Activated CD4-positive, alpha-beta T cell treated with anti-CD3 and anti-CD28 coated beads, Interleukin-2, amount 10 ng/mL, durations not matched to agents 7 days and 5 days (primary cell): ENCODE measurements around the gene ADRA2B. TPM values are rescaled to one million over a fixed set of nuclear protein-coding genes. Genes with fewer than 3 reads are reported as not detected.
A peak's percentile ranks its signal among the peaks of the same experiment; 100 is the strongest.

Experiments used
- CTCF ChIA-PET: fragments of 350-600 bp; sonication (Branson Sonifier 250); formaldehyde crosslinking; loops from one replicate; lab custom pipeline; 2021; ENCODE audit warnings: antibody characterized with exemption; lab: Charles Lee
- POLR2A ChIA-PET: fragments of 350-600 bp; sonication (Branson Sonifier 250); formaldehyde crosslinking; loops from one replicate; lab custom pipeline; 2021; ENCODE audit warnings: antibody characterized with exemption; lab: Charles Lee
- DNase-seq: peaks from one replicate; pipeline ENCODE4 v3.0.0-alpha.2; 2020
- H3K27ac Mint-ChIP-seq: one replicate; pipeline ENCODE4 v1.8.0; 2021; ENCODE audit warnings: mild to moderate bottlenecking, moderate library complexity, mixed read lengths
- H3K27me3 Mint-ChIP-seq: one replicate; pipeline ENCODE4 v1.8.0; 2021; ENCODE audit warnings: mixed read lengths
- H3K36me3 Mint-ChIP-seq: one replicate; pipeline ENCODE4 v1.8.0; 2021; ENCODE audit warnings: low read depth, mixed read lengths
- H3K4me1 Mint-ChIP-seq: one replicate; pipeline ENCODE4 v1.8.0; 2021; ENCODE audit warnings: mixed read lengths
- H3K4me3 Mint-ChIP-seq: one replicate; pipeline ENCODE4 v1.8.0; 2021; ENCODE audit warnings: mild to moderate bottlenecking, moderate library complexity, mixed read lengths
- H3K9me3 Mint-ChIP-seq: one replicate; pipeline ENCODE4 v1.8.0; 2021; ENCODE audit warnings: mixed read lengths
- total RNA-seq, 2 experiments: library from RNA; stranded (reverse); gene quantifications; one replicate each; pipeline ENCODE4 v1.2.3, GENCODE V29; 2021

The ADRA2B gene
- total RNA-seq, 2 experiments from 2014 or later, result 0.06 TPM; not detected in 1

DNA sequence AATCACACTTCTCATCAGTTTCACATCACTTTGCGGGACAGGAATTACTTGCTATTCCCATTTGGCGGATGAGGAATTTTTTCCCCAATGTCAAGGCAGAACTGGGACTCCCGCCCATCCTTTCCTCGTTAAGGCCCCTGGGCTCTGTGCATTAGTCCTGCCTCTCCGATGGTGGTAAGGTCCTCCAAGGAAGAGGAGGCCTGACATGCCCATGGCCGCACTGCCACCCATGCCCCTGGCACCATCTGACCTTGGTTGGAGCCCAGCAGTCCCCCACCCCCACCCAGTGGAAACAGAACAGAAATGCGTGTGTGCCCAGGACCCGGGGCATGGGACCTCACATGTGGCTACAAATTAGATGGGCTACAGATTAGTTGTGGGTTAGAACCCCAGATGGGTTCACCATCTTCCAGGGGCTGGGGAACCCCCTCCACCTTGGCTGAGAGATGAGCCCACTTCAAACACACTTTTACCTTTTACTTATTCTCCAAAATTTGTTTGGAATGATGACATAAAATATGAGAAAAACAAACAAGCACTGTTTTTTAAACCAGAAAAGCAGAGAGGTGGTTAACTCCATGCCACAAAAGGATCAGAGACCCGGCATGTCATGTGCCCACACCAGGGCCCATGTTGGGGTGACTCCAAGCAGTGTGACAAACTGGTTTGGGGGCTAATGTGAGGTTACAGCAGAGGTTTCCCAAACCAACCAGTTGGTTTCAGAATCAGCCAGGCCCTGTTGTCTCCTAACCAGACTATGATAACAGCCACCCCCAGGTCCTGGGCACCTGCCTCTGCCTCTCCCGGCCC lies 39.8 kb upstream of the ADRA2B start:
- no peaks in the 10 kb centered on the region for H3K27me3 Mint-ChIP-seq
- POLR2A ChIA-PET, result no interaction called here
- peaks cover 5% of the 10 kb centered on the region for H3K9me3 Mint-ChIP-seq
- H3K36me3 Mint-ChIP-seq, result peaks cover 5% of the 10 kb centered on the region
- CTCF ChIA-PET, result interaction anchor here (0.7 to 1.3 kb wide), 4 partner anchors 10 to 39 kb away, joined by 3 to 6 read pairs (median 4); no protein-coding TSS in a partner anchor
- H3K27ac Mint-ChIP-seq, result peak overlapping the region; percentile 84
- peak; percentile 43 for DNase-seq
- peaks cover 75% of the 10 kb centered on the region for H3K4me1 Mint-ChIP-seq
- H3K4me3 Mint-ChIP-seq, result no peak overlapping the region

DNA sequence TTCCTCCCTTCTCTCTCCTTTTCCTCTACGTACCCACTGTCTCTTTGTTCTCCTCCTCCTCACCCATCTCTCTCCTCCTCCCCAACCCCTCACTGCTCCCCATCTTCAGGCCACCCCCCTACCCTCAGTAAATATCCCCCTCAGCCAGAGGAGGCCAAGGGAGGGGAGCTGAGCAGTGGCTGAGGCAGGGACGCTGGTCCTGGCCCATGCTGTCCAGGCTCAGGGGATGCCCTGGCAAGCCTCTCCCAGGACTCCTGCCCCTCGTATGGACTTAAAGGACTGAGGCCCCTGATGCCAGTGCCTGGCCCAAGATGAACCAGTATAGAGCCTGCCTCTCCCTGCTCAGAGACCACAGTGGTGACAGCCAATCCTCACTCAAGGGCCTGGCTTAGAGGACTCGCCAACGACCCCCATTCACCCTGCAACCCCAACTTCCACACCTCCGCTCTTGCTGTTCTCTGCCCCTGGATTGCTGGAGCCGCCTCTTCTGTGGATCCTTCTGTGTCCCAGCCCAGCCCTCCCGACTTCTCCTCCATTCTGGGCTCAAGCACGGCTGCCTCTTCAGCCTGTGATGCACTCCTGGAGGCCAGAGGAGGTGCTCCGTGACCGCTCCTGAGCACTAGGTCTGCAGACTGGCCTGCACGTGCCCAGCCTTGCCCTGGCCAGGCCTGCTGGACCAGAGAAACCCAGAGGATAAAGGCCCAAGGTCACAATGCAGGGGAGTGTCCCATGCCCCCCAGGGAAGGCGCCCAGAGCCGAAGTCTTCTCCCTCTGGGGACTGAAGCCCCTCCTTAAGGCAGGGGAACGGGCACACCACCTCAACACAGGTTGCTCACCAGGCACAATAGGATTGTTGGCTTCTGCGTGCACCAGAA lies 38.4 kb upstream of the ADRA2B start:
- Mint-ChIP-seq H3K9me3 (no peaks in the 10 kb centered on the region), H3K27me3 (no peaks in the 10 kb centered on the region), H3K36me3 (peaks cover under 1% of the 10 kb centered on the region), H3K4me1 (peaks cover 75% of the 10 kb centered on the region), H3K4me3 (no peak overlapping the region), H3K27ac (peak overlapping the region; percentile 64)
- no peak for DNase-seq
- POLR2A ChIA-PET, result no interaction called here
- CTCF ChIA-PET, result interaction anchor here (1.0 to 1.7 kb wide), 2 partner anchors 16 to 20 kb away, joined by 6 to 8 read pairs; partner anchors contain the start of gene ASTL

DNA sequence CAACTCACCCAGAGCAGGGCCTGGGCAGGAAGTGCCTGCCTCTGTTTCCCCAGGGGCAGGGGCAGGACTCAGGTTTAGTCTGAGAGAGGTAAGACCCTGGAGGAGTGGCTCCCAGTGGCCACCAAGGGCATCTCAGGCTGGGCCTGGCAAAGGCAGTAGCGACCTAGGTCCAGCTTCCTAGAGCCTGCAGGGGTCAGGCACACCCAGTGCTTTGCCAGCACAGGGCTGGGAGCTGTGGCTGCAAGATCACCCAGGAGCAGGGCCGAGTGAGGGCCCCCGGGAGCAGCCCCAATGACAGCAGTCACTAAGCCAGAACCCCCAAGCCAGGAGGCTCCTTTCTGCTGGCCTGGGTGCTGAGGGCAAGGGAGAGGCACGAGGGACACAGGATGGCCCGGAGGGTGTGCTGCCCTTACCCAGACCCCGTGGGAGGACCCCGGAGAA lies 37.6 kb upstream of the ADRA2B start:
- ChIA-PET POLR2A (no interaction called here), CTCF (interaction anchor here (1.7 to 4.1 kb wide), 2 partner anchors 16 to 20 kb away, joined by 8 to 17 read pairs; partner anchors contain the start of gene ASTL)
- no peaks in the 10 kb centered on the region for H3K36me3 Mint-ChIP-seq
- H3K4me1 Mint-ChIP-seq, result peaks cover 72% of the 10 kb centered on the region
- H3K27me3 Mint-ChIP-seq, result no peaks in the 10 kb centered on the region
- no peak overlapping the region for H3K27ac Mint-ChIP-seq
- no peak overlapping the region for H3K4me3 Mint-ChIP-seq
- H3K9me3 Mint-ChIP-seq, result no peaks in the 10 kb centered on the region
- DNase-seq, result no peak

DNA sequence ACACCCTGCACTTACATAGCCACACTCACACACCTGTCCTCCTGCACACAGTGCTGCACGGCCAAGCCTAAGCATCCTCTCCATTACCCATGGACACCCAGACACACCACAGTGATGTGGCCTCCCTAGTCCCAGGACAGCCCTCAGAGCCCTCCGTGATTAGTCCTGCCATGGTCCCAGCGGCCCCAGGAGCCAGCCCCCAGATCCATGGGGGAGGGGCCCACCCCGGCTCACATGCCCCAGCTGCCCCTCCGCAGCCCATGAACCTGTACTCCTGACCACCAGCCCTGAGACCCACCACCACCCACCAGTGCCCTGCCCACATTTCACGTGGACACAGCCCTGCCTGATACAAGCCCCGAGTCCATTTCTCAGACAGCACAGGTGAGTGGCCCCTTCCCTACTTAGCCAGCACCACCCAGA lies 36.9 kb upstream of the ADRA2B start:
- no peaks in the 10 kb centered on the region for H3K9me3 Mint-ChIP-seq
- no peaks in the 10 kb centered on the region for H3K27me3 Mint-ChIP-seq
- peaks cover 72% of the 10 kb centered on the region for H3K4me1 Mint-ChIP-seq
- DNase-seq, result no peak
- peak overlapping the region; percentile 16 for H3K27ac Mint-ChIP-seq
- no peaks in the 10 kb centered on the region for H3K36me3 Mint-ChIP-seq
- no peak overlapping the region for H3K4me3 Mint-ChIP-seq
- POLR2A ChIA-PET, result no interaction called here
- CTCF ChIA-PET, result interaction anchor here (1.7 to 4.1 kb wide), 2 partner anchors 15 to 21 kb away, joined by 8 to 17 read pairs; partner anchors contain the start of gene ASTL

DNA sequence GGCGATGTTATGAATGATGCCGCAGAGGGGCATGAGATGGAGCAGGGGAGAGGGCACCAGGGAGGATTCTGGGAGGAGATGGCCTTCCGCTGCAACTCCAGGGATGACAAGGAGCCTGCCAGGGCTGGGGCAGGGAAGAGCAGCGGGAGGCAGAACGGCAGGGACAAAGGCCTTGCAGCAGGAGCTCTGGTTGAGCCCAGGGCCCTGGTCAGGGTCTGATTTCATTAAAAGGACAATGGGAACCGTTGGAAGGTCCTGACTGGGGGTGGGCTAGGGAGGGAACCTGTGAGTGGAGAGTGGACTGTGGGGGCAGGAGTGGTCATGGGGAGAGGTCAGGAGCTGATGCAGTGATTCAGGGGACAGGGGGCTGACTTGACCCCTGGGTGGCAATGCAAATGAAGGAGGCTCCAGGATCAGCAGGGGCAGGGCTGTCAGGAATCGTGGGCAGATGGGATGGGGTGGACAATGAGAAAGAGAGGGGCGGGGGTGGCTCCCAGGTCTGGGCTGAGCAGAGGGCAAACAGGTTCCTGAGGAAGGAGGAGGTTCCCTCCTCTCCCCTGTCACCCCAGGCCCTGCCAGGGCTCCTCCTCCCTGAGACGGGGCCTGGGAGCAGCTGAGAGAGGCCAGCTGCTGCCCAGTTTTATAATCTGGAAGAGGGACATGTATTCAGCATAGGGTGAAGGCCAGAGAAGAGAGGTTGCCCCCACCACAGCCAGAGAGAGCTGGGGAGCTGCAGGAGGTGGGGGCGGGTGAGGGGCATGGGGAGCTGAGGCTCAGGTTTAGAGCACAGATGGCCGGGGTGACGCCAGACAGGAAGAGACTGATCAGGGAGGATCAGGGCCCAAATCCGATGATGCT lies 36.2 kb upstream of the ADRA2B start:
- no peak for DNase-seq
- POLR2A ChIA-PET, result no interaction called here
- CTCF ChIA-PET, result interaction anchor here (1.7 to 4.1 kb wide), 3 partner anchors 14 to 22 kb away, joined by 8 to 20 read pairs (median 17); partner anchors contain the start of gene ASTL
- no peaks in the 10 kb centered on the region for H3K9me3 Mint-ChIP-seq
- no peak overlapping the region for H3K4me3 Mint-ChIP-seq
- no peak overlapping the region for H3K27ac Mint-ChIP-seq
- no peaks in the 10 kb centered on the region for H3K36me3 Mint-ChIP-seq
- H3K4me1 Mint-ChIP-seq, result peaks cover 72% of the 10 kb centered on the region
- H3K27me3 Mint-ChIP-seq, result no peaks in the 10 kb centered on the region

DNA sequence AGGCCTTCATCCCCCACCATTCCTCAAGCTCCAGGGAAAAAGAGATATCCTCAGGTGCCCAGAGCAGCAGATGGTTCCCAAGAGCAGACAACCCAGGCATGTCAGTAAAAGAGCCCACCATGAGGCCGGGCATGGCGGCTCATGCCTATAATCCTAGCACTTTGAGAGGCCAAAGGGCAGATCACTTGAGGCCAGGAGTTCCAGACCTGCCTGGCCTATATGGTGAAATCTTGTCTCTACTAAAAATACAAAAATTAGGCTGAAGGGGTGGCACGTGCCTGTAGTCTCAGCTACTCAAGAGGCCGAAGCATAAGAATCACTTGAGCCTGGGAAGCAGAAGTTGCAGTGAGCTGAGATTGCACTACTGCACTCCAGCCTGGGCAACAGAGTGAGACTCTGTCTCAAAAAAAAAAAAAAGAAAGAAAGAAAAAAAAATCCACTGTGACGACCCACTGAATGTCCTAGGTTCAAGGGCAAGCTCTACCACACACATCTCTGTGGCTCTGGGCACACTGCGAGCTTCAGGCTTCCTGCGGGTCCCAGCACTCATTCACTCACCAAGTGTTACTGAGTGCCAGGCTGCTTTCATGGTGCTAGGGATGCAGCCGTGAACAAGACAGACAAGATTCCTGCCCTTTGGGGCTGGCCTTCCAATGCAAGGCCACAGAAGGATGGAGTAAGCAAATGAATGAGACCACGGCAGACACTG lies 35.4 kb upstream of the ADRA2B start:
- peaks cover 72% of the 10 kb centered on the region for H3K4me1 Mint-ChIP-seq
- no peak for DNase-seq
- peak overlapping the region; percentile 69 for H3K27ac Mint-ChIP-seq
- H3K27me3 Mint-ChIP-seq, result no peaks in the 10 kb centered on the region
- ChIA-PET POLR2A (no interaction called here), CTCF (interaction anchor here (2.3 to 4.1 kb wide), 4 partner anchors 8 to 23 kb away, joined by 8 to 20 read pairs (median 13); partner anchors contain the start of gene ASTL)
- H3K4me3 Mint-ChIP-seq, result no peak overlapping the region
- H3K36me3 Mint-ChIP-seq, result no peaks in the 10 kb centered on the region
- no peaks in the 10 kb centered on the region for H3K9me3 Mint-ChIP-seq

DNA sequence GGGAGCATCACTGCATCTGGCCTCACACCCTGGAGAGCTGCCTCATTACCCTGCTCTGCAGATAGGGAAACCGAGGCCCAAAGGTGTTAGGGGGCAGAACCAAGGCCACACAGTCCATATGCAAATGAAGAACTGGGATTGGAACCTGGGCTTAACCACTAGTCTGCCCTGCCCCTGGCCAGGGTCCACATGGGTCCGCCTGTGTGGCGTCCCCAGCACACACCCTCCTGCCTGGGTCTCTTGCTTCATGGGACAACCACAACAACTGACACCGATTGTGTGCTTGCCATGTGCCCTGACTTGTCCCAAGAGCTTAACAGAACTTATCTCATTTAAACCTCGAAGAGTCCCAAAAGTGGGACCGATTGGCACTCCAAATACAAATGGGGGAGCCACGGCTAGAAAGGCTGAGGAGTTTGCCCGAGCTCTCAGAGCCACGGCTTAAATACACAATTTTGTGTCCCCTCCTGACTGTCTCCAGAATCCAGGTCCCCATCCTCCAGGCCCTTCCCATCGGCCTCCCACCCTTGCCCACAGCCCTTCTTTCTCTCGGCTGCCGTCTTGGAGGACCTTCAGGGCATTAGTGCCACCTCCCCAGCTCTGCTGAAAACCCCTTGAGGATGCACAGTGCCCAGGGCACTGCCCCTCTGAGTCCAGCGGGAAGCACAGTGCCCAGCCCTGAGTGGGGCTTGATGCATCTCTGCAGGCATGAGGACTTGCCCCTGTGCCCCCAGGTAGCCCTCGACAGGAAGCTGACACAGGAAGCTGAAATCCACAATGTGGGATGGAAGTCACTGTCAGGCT lies 34.6 kb upstream of the ADRA2B start:
- no peaks in the 10 kb centered on the region for H3K9me3 Mint-ChIP-seq
- CTCF ChIA-PET, result interaction anchor here (2.3 to 4.1 kb wide), 4 partner anchors 9 to 23 kb away, joined by 8 to 20 read pairs (median 13); partner anchors contain the start of gene ASTL
- no peaks in the 10 kb centered on the region for H3K36me3 Mint-ChIP-seq
- H3K4me1 Mint-ChIP-seq, result peaks cover 72% of the 10 kb centered on the region
- POLR2A ChIA-PET, result no interaction called here
- no peak for DNase-seq
- no peak overlapping the region for H3K4me3 Mint-ChIP-seq
- H3K27ac Mint-ChIP-seq, result peak overlapping the region; percentile 69
- H3K27me3 Mint-ChIP-seq, result no peaks in the 10 kb centered on the region

DNA sequence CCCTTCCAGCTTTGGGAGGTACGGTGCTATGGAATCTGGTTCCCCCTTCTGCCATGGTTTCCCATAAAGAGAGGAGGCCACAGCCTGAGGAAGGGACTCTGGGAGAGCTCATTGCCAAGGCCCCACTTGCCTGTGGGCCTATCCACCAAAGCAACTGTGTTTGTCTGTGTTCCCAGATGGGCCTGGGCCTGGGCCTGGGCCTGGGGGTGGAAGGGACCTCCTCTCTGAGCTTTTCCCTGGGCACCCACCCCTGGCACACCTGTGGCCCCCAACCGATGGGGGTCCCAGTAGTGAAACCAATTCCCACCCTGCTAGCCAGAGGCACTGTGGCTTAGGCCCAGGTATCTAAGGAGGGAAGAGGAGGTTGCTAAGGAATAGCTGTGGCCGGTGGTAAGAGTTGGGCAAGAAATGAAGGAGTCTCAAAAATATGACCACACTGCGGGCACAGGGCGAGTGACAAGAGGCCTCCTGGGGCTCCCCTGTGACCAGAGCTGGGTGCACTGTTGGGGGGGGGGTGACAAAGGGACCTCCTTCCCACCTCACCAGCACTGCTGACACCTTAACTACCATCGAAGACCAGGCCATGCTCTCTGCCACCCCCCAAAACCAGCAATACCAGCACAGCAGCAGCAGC lies 33.8 kb upstream of the ADRA2B start:
- CTCF ChIA-PET, result interaction anchor here (0.6 to 15.6 kb wide), 6 partner anchors 10 to 26 kb away, joined by 3 to 239 read pairs (median 13); partner anchors contain the start of gene ASTL

DNA sequence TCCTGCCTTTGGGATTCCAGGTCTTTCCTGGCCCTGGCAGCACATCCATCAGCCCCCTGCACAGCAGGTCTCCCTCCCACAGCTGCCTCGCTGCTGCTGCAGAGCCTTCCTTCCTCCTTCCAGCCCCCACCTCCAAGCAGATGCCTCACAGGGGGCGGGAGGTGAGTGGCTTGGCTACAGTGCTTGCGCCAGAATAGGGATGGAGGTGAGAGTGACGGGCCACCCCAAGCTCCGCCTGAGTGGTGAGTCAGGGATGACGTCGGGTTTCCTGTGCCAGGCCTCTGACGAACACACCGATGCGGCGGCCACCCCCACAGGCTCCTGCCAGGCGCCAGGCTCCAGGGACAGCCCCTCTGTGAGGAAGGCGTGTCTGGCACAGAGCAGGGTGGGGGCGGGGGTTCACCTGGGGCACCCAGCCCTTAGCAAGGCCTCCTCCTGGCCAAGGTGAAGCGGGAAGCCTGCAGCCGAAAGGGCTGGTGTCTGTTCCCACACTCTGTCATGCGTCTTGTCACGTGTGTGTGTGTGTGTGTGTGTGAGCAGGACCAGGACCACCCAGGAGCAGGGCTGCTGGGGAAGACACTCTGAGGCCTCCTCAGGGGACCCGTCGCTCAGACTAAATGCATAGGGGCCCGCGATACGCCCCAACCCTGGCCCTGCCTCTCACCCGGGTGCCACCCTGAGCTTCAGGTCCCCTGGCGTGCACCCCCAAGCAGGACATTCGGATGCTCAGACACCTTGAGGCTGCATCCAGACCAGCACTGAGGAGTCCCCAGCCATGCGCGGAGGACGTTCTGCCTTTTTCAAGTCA lies 32.2 kb upstream of the ADRA2B start:
- Mint-ChIP-seq H3K4me3 (peak overlapping the region; percentile 57), H3K9me3 (no peaks in the 10 kb centered on the region), H3K4me1 (peaks cover 79% of the 10 kb centered on the region), H3K27ac (peak overlapping the region; percentile 98), H3K36me3 (peaks cover 9% of the 10 kb centered on the region), H3K27me3 (no peaks in the 10 kb centered on the region)
- CTCF ChIA-PET, result interaction anchor here (0.6 to 15.6 kb wide), 5 partner anchors 11 to 615 kb away, joined by 3 to 239 read pairs (median 10); partner anchors contain the start of gene ASTL
- POLR2A ChIA-PET, result no interaction called here
- DNase-seq, result peak; percentile 95

More for the DNA sequence above, 33.8 kb upstream of the ADRA2B start:
- POLR2A ChIA-PET, result no interaction called here
- no peak overlapping the region for H3K4me3 Mint-ChIP-seq
- H3K9me3 Mint-ChIP-seq, result no peaks in the 10 kb centered on the region
- no peaks in the 10 kb centered on the region for H3K36me3 Mint-ChIP-seq
- H3K27me3 Mint-ChIP-seq, result no peaks in the 10 kb centered on the region
- peak overlapping the region; percentile 50 for H3K27ac Mint-ChIP-seq
- DNase-seq, result no peak
- peaks cover 71% of the 10 kb centered on the region for H3K4me1 Mint-ChIP-seq
